ENCODE data around the gene WDR33.

The WDR33 gene

DNA sequence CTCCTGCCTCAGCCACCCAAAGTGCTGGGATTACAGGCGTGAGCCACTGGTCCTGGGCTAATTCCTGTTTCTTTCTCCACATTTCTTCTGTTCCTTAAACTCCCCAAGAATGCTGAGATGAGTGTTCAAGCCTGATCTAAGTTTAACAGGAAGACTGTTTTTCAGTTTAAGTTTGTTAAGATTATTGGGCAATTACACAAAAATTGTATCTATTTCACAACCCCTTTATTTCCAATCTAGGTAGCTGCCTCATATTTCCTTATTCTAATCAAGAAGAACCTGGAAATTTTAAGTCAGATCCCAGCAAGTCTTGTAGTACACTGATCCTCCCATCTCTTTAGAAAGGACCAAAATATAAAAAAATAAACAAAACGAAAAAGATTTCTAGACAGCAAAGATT, 98.0 kb downstream of the WDR33 start:
- Histone ChIP-seq H3K9me3 (replicated peaks; ENCODE audit: low read length) (no peaks in the 10 kb centered on the region), H3K9ac (ENCODE audit: low read depth, low read length) (no peak overlapping the region), H3K4me1 (ENCODE audit: control insufficient read depth, insufficient read depth, low read length) (no peaks in the 10 kb centered on the region), H3K27me3 (ENCODE audit: control insufficient read depth, insufficient read depth, low read length) (no peaks in the 10 kb centered on the region), H3K36me3 (ENCODE audit: insufficient read depth, low read length) (peaks cover 35% of the 10 kb centered on the region), H3K4me3 (ENCODE audit: low read length) (no peak overlapping the region), H3K4me2 (ENCODE audit: low read length) (no peak overlapping the region)

DNA sequence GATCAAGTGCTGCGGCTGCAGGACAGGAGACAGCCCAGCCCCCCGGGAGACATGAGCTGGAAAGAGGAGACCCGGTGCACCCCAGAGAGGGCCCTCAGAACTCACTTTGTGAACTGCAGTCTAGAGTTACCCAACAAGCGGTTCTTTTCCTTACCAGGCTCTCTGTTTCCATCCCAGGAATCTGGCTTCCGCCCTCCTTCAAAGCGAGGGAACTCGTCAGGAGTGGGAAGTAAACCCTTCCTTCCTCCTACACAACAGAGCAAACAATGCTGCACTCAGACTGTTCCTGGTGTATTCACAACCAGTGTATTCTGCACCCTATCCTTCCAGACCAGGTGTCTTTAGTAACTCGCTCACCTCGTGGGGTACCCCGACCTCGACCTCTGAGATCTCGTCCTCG, 101.6 kb downstream of the WDR33 start:
- Histone ChIP-seq H3K9ac (ENCODE audit: low read depth, low read length) (no peak overlapping the region), H3K36me3 (ENCODE audit: insufficient read depth, low read length) (peaks cover 54% of the 10 kb centered on the region), H3K9me3 (replicated peaks; ENCODE audit: low read length) (no peaks in the 10 kb centered on the region), H3K4me2 (ENCODE audit: low read length) (no peak overlapping the region), H3K4me1 (ENCODE audit: control insufficient read depth, insufficient read depth, low read length) (peaks cover 3% of the 10 kb centered on the region), H3K4me3 (ENCODE audit: low read length) (no peak overlapping the region), H3K27me3 (ENCODE audit: control insufficient read depth, insufficient read depth, low read length) (no peaks in the 10 kb centered on the region)

DNA sequence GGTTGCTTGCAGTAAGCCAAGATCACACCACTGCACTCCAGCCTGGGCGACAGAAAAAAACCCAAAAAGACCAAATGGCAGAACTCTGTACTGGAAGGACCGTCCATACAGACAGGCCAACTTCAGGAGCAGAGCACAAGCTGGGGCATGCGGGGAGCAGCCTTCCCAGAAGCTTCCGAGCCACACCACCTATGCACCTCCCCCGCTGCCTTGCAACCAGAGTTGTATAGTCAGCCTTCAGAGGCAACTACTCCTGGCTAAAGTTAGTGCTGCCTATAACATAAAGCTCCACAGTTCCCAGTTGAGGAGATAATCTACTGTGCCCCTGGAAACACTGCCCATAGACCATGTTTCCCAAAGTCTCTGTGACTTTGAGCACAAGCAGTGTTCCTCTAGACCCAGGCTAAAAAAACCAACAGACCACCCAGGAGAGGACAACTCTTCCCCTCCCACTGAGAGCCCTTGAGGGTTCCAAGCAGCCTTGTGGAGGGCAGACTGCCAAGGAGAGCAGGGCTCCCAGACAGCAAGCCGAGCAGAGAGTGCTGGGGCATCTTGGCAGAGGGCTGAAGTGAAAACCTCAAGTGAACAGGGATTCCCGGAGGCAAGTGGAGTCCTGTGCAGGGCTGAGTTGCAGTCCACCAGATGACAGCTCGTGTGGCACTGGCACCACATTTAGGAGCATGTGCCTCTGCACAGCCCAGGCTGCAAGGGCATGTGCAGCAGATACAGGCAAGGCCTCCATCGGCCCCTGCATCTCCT, 102.9 kb downstream of the WDR33 start:
- no peak overlapping the region for H3K4me3 ChIP-seq (ENCODE audit: low read length)
- H3K36me3 ChIP-seq (ENCODE audit: insufficient read depth, low read length) = peaks cover 48% of the 10 kb centered on the region
- H3K9ac ChIP-seq (ENCODE audit: low read depth, low read length) = no peak overlapping the region
- H3K4me2 ChIP-seq (ENCODE audit: low read length) = no peak overlapping the region
- H3K4me1 ChIP-seq (ENCODE audit: control insufficient read depth, insufficient read depth, low read length) = peaks cover 7% of the 10 kb centered on the region
- no peaks in the 10 kb centered on the region for H3K9me3 ChIP-seq (replicated peaks; ENCODE audit: low read length)
- H3K27me3 ChIP-seq (ENCODE audit: control insufficient read depth, insufficient read depth, low read length) = no peaks in the 10 kb centered on the region

DNA sequence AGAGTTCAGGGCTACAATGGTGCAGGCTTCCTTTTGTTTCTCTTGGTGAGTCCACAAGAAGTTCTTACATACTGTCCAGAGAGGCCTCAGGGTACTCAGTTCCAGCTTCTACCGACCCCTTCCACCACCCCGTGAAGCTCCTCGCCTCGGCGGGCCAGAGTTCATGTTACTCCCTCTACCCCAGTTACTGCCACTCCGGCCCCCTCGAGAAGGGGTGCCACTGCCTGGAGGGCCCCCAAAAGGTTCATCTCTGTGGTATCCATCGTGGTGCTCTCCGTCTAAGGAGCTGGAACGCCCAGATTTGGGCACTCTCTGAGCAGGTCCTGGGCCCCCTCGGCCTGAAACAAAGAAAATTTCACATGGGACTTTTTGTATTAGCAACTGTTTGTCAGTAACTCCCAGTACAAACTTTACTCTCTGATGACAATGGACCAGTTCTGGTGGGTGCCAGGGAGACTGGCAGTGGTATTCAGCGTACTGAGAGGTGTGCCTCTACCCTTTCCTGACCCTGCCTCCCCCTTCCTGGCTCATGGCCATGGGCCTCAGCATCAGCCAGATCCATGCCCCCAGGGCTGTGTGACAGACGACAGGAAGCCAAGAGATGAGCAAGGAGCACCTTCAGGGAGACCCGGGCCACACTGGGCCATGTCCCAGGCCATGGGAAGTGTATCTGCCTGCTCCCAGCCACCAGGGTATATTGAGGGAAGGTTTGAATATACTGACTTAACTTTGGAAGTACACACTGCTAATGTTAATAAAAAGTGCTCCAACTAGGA, 104.6 kb downstream of the WDR33 start:
- Histone ChIP-seq H3K4me2 (ENCODE audit: low read length) (no peak overlapping the region), H3K9ac (ENCODE audit: low read depth, low read length) (no peak overlapping the region), H3K36me3 (ENCODE audit: insufficient read depth, low read length) (peaks cover 48% of the 10 kb centered on the region), H3K9me3 (replicated peaks; ENCODE audit: low read length) (no peaks in the 10 kb centered on the region), H3K4me3 (ENCODE audit: low read length) (no peak overlapping the region), H3K27me3 (ENCODE audit: control insufficient read depth, insufficient read depth, low read length) (no peaks in the 10 kb centered on the region), H3K4me1 (ENCODE audit: control insufficient read depth, insufficient read depth, low read length) (peaks cover 19% of the 10 kb centered on the region)

DNA sequence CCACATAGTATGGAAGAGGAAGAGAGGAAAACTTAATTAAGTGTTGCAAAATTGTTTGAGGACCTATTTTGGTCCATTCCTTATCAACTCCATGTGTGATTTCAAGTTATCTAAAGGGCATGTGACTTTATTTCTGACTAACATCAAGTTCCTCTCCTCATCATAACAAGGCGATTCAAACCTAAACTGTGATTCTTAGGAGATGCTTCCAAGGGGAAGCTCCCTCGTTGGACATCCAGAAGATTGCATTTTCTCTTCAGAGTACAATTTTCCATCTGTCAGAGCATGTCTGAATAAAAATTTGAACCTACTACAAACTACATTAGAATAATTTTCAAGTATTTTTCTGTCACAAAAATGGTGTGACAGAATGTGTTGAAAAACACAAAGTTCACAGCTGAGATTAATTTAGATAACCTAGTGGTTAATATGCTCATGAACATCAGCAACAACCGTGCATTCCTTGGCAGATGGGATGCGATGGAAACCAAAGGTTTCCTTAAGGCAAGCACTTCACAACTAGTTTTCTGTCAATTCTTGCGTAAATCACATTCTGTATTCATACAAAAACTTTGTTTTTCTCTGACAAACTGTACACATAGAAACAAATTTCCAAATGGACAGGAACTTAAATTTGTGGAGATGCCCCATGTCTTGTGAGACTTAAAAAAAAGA, 105.4 kb downstream of the WDR33 start:
- Histone ChIP-seq H3K27me3 (ENCODE audit: control insufficient read depth, insufficient read depth, low read length) (no peaks in the 10 kb centered on the region), H3K36me3 (ENCODE audit: insufficient read depth, low read length) (peaks cover 48% of the 10 kb centered on the region), H3K4me1 (ENCODE audit: control insufficient read depth, insufficient read depth, low read length) (peaks cover 25% of the 10 kb centered on the region), H3K4me2 (ENCODE audit: low read length) (no peak overlapping the region), H3K9ac (ENCODE audit: low read depth, low read length) (no peak overlapping the region), H3K4me3 (ENCODE audit: low read length) (no peak overlapping the region), H3K9me3 (replicated peaks; ENCODE audit: low read length) (no peaks in the 10 kb centered on the region)

DNA sequence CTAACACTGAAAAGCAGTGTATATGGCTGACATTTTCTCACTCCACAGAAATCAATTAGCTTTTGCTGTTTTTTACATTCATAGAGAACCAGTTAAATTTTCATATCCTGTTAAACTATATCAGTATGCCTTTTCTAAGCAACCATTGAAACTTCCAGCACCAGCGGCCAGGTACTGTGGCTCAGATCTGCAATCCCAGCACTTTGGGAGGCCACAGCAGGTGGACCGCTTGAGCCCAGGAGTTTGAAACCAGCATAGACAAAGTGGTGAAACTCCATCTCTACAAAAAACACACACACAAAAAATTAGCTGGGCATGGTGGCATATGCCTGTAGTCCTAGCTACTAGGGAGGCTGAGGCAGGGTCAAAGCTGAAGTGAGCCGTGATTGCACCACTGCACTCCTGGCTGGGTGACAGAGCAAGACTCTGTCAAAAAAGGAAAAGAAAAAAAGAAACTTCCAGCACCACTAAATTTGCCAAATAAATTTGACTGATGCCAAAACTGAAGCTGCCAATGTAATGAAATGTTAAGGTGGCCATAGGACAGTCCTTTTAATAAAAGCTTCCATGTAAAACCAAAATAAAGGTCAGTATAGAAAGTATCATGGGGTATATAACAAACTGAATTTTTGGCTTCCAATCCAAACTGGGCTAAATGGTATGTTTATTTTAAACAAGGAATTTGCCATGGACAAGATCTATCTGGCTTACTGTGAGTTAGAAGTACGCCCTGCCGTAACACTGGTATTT, 106.2 kb downstream of the WDR33 start:
- no peak overlapping the region for H3K4me2 ChIP-seq (ENCODE audit: low read length)
- no peaks in the 10 kb centered on the region for H3K9me3 ChIP-seq (replicated peaks; ENCODE audit: low read length)
- H3K9ac ChIP-seq (ENCODE audit: low read depth, low read length) = no peak overlapping the region
- H3K27me3 ChIP-seq (ENCODE audit: control insufficient read depth, insufficient read depth, low read length) = no peaks in the 10 kb centered on the region
- H3K4me1 ChIP-seq (ENCODE audit: control insufficient read depth, insufficient read depth, low read length) = peaks cover 26% of the 10 kb centered on the region
- H3K4me3 ChIP-seq (ENCODE audit: low read length) = no peak overlapping the region
- peaks cover 48% of the 10 kb centered on the region for H3K36me3 ChIP-seq (ENCODE audit: insufficient read depth, low read length)

DNA sequence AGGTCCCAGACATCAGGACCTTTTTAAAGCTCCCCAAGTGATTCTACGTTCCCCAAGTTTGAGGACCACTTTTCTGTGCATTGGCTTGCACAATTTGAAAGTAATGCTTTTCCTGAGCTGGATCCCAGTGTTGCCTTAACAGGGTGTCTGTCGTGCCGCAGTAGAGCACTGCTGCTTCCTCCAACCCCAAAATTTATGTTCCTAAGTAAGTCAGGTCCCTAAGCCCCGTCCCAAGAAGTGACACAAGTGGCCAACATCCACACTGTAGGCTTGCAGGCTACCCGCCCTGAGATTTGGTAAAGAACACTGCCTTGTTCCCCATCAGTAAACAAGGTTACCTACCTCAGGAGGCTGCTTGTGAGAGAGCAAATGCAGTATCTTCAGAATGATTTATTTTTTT, 107.7 kb downstream of the WDR33 start:
- H3K9me3 ChIP-seq (replicated peaks; ENCODE audit: low read length) = no peaks in the 10 kb centered on the region

DNA sequence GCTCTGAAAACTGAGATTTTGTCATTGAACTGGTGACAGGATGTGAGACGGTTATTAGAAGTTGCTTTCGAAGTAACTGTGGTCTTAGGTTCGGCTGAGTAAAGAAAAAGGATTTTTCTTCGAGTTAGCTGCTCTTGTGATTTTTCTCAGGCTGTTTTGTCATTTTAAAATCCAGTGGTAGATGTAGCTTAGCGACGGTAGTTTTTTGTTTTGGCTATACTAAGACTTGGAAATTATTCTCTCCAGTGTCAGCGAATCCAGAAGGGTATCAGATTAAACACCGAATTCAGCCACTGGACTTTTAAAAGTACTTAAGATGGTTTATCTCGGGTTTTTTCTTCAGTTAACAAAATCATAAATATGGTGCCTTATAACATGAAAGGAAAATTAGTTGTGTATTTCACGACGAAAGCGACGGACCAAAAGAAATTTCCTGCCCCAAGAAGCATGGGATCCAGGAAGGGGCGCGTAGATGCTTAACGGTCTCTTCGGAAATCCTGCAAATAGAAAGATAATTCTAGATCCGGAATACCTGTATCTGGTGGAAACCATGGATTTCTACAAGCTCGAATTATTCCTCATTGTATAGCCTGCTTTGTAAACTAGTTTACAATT, 108.5 kb downstream of the WDR33 start:
- peaks cover 28% of the 10 kb centered on the region for H3K36me3 ChIP-seq (ENCODE audit: insufficient read depth, low read length)
- peaks cover 26% of the 10 kb centered on the region for H3K4me1 ChIP-seq (ENCODE audit: control insufficient read depth, insufficient read depth, low read length)
- peak overlapping the region; percentile 97 for H3K9ac ChIP-seq (ENCODE audit: low read depth, low read length)
- no peaks in the 10 kb centered on the region for H3K9me3 ChIP-seq (replicated peaks; ENCODE audit: low read length)
- H3K4me2 ChIP-seq (ENCODE audit: low read length) = peak overlapping the region; percentile 96
- no peaks in the 10 kb centered on the region for H3K27me3 ChIP-seq (ENCODE audit: control insufficient read depth, insufficient read depth, low read length)
- peak overlapping the region; percentile 85 for H3K4me3 ChIP-seq (ENCODE audit: low read length)

More for the DNA sequence above, 107.7 kb downstream of the WDR33 start:
- Histone ChIP-seq H3K4me1 (ENCODE audit: control insufficient read depth, insufficient read depth, low read length) (peaks cover 26% of the 10 kb centered on the region), H3K4me2 (ENCODE audit: low read length) (peak overlapping the region; percentile 96), H3K4me3 (ENCODE audit: low read length) (no peak overlapping the region), H3K27me3 (ENCODE audit: control insufficient read depth, insufficient read depth, low read length) (no peaks in the 10 kb centered on the region), H3K9ac (ENCODE audit: low read depth, low read length) (no peak overlapping the region), H3K36me3 (ENCODE audit: insufficient read depth, low read length) (peaks cover 34% of the 10 kb centered on the region)

DNA sequence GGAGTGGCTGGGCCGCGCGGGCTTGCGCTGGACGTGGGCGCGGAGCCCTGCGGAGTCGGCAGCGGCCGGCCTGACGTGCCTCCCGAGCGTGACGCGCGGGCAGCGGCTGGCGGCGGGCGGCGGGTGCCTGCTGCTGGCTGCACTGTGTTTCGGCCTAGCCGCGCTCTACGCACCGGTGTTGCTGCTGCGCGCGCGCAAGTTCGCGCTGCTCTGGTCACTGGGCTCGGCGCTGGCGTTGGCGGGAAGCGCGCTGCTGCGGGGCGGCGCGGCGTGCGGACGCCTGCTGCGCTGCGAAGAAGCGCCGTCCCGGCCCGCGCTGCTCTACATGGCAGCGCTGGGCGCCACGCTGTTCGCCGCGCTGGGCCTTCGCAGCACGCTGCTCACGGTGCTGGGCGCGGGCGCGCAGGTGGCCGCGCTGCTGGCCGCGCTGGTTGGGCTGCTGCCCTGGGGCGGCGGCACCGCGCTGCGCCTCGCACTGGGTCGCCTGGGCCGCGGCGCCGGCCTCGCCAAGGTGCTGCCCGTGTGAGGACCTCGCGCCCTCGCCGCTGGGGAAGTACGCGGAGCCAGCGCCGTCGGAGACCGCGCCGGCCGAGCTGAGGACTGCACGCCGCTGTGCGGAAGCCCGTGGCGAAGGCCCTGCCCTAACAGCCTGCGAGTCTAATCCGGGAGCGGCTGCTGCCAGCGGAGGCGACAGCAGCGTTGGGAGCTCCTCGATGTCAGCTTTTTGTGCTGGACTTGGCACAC, 109.1 kb downstream of the WDR33 start:
- Histone ChIP-seq H3K9ac (ENCODE audit: low read depth, low read length) (peak overlapping the region; percentile 97), H3K9me3 (replicated peaks; ENCODE audit: low read length) (no peaks in the 10 kb centered on the region), H3K4me3 (ENCODE audit: low read length) (peak overlapping the region; percentile 85), H3K4me1 (ENCODE audit: control insufficient read depth, insufficient read depth, low read length) (peaks cover 26% of the 10 kb centered on the region), H3K4me2 (ENCODE audit: low read length) (peak overlapping the region; percentile 96), H3K36me3 (ENCODE audit: insufficient read depth, low read length) (peaks cover 21% of the 10 kb centered on the region), H3K27me3 (ENCODE audit: control insufficient read depth, insufficient read depth, low read length) (no peaks in the 10 kb centered on the region)

DNA sequence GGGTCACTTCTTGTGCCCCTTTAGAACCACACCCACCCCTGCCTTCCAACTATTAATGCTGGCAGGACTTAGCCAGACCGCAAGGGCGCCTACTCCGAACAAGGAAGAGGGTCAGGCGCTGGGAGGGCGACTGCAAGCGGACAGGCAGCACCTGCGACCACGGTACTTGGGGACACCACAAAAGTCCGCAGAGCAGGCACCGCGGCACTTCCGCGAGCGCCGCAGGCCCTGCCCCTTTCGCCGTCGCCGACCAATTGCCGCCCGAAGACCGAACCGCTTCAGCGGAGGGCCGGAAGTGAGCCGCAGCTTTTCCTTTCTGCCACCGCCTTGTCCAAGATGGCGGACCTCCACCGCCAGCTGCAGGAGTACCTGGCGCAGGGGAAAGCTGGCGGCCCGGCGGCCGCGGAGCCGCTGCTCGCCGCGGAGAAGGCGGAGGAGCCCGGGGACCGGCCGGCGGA, 109.7 kb downstream of the WDR33 start, which contains the start of gene SFT2D3:
Gene SFT2D3 (plus strand): TSS at position 305 of the 458 bp plus-strand sequence. CDS start 32 bp downstream, at position 337.
- H3K27me3 ChIP-seq (ENCODE audit: control insufficient read depth, insufficient read depth, low read length) = no peaks in the 10 kb centered on the region
- H3K9ac ChIP-seq (ENCODE audit: low read depth, low read length) = peak within 1 kb of the TSS; percentile 97
- H3K4me2 ChIP-seq (ENCODE audit: low read length) = peak within 1 kb of the TSS; percentile 96
- H3K36me3 ChIP-seq (ENCODE audit: insufficient read depth, low read length) = peaks cover 18% of the 10 kb centered on the region
- H3K4me3 ChIP-seq (ENCODE audit: low read length) = peak within 1 kb of the TSS; percentile 85
- no peaks in the 10 kb centered on the region for H3K9me3 ChIP-seq (replicated peaks; ENCODE audit: low read length)
- H3K4me1 ChIP-seq (ENCODE audit: control insufficient read depth, insufficient read depth, low read length) = peaks cover 26% of the 10 kb centered on the region

Data from skeletal muscle satellite cell (primary cell).